ENCODE data around the gene IQSEC3.

- TF ChIP-seq CTCF (IDR thresholded peaks at IDR 0.05 in 4 of 5, conservative IDR thresholded peaks at IDR 0.05 in 1 of 5) (no peak), POLR2A (IDR thresholded peaks at IDR 0.05) (no peak)
These were observed 108.0 kb downstream of the IQSEC3 start for GRCh38 chr12:174596-174995.
